C4-2B (cell line): ENCODE data around the gene PDZD11.
A peak's percentile ranks its signal among the peaks of the same experiment; 100 is the strongest.
"Not testable (repeated sequence)": the region's sequence is repeated elsewhere in the genome, so short reads cannot be mapped to it uniquely, and the experiment has no call there.

Experiments
- H3K27ac ChIP-seq: fragments of 450-650 bp; 2 replicates; pipeline ENCODE4 v1.5.1; 2017
- CTCF ChIP-seq: fragments of 450-650 bp; conservative IDR thresholded peaks from 2 replicates; pipeline ENCODE4 v1.5.1; 2017; ENCODE audit warnings: mild to moderate bottlenecking
- ZFX ChIP-seq: fragments of 450-650 bp; IDR thresholded peaks from 2 replicates; pipeline ENCODE4 v1.6.1; 2017

The PDZD11 gene

GRCh38 chrX:70257423-70258288, 32.1 kb downstream of the PDZD11 start:
- H3K27ac ChIP-seq, result no peak overlapping the region
- TF ChIP-seq ZFX (no peak), CTCF (no peak)

- no peak for TF ChIP-seq ZFX
- no peak for TF ChIP-seq CTCF
- H3K27ac ChIP-seq, result no peak overlapping the region
These were observed 34.3 kb downstream of the PDZD11 start for GRCh38 chrX:70255452-70255851.

GRCh38 chrX:70254909-70255308, 34.8 kb downstream of the PDZD11 start:
- H3K27ac ChIP-seq, result no peak overlapping the region
- TF ChIP-seq ZFX (no peak), CTCF (no peak)

- H3K27ac ChIP-seq, result no peak overlapping the region
- no peak for TF ChIP-seq CTCF
- TF ChIP-seq ZFX, result no peak
These were observed 35.7 kb downstream of the PDZD11 start for GRCh38 chrX:70254063-70254400.

DNA sequence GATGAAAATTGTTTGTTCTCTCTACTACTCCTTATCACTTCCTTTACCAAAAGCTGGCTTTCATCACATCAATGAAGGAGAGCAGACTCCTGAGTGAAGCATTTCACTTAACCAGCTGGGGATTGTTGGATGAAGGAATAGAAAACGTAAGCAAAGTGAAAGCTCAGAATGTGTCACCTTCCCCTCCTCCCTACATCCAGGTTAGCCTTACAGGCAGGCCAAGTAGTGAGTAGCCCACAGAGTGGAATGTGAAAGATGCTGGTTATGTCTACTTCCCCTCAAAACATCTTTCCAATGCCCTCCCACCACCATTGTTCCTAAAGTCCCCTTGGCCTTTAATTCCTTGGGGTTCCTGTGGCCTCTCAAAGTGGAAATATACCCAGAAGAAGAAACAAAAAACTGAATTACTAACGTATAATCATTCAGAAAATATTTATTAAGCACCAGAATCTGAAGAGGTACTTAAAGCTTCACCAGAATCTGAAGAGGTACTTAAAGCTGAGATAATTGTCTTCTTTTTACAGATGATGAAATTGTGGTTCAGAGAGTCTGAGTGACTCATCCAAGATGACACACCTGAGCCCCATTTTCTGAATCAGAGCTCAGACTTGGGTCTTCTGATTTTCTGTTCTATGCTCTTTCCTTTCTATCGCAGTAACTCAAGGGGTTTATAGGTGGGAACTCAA, 36.2 kb downstream of the PDZD11 start:
- no peak overlapping the region for H3K27ac ChIP-seq
- TF ChIP-seq ZFX, result no peak

DNA sequence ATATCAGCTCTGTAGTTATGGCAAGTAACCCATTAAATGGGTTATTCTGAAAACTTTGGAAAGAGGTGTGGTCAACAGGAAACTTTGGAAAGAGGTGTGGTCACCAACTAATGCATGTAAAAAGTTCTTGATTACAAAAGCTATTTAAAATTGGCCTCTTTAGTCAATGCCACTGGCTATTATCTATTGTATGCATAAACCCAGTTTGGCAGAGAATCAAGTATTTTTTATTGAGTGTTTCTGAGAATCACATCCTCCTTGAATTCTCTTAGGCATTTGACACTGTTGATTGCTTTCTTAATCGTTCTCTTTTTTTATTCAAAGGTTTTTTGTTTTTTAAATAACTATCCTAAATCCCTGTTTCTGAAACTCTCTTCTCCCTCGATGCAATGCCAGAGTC, 37.2 kb downstream of the PDZD11 start:
- no peak overlapping the region for H3K27ac ChIP-seq
- TF ChIP-seq CTCF (no peak), ZFX (no peak)

DNA sequence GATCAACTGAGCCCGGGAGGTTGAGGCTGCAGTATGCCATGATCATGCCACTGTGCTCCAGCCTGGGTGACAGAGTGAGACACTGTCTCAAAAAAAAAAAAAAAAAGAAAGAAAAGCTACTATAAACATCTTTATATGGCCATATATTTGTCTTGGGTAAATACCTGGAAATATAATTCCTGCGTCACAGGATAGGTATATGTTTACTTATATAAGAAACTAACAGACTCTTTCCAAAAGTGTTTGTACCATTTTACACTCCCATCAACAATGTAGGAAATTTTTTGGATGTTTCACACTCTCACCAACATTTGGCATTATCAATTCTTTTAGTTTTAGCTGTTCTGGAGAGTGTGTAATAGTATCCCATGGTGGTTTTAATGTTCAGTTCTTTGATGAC, 42.5 kb downstream of the PDZD11 start:
- TF ChIP-seq CTCF (no peak), ZFX (no peak)

GRCh38 chrX:70244881-70245280, 44.8 kb downstream of the PDZD11 start:
- no peak for TF ChIP-seq CTCF
- TF ChIP-seq ZFX, result no peak
- H3K27ac ChIP-seq, result no peak overlapping the region

More for the DNA sequence above, 42.5 kb downstream of the PDZD11 start:
- H3K27ac ChIP-seq, result peak overlapping the region; percentile 56; the same call in 1 of the 2 replicates

- H3K27ac ChIP-seq, result not testable (repeated sequence)
These were observed 46.1 kb downstream of the PDZD11 start for GRCh38 chrX:70243601-70244000.
